Suprapubic skin (tissue), 3 donors: ENCODE measurements around the gene MAGEB1.

Source experiments
- CTCF ChIP-seq, 2 donors: fragments of 200-600 bp in 1 of 2; fragments of 450-650 bp in 1 of 2; sonication (generic) in 1 of 2; IDR thresholded peaks; one replicate each; pipeline ENCODE4 v1.5.1; 2016 to 2019; ENCODE audit warnings: antibody characterized with exemption in 2 of 2, mild to moderate bottlenecking in 1 of 2, moderate library complexity in 1 of 2
- EP300 ChIP-seq: sonication (generic); formaldehyde crosslinking; IDR thresholded peaks from one replicate; pipeline ENCODE4 v1.6.1; 2017; ENCODE audit warnings: antibody characterized with exemption
- POLR2A ChIP-seq, 2 donors: fragments of 450-650 bp; IDR thresholded peaks; one replicate each; pipeline ENCODE4 v1.6.1; 2017; ENCODE audit warnings: antibody characterized with exemption in 2 of 2, mild to moderate bottlenecking in 2 of 2, moderate library complexity in 2 of 2

GRCh38 chrX:30283456-30284200 lies 36.7 kb downstream of the MAGEB1 start:
- no peak for TF ChIP-seq CTCF (IDR thresholded peaks at IDR 0.05)
- TF ChIP-seq EP300, result no peak
- TF ChIP-seq POLR2A (IDR thresholded peaks at IDR 0.05), result no peak
